ENCODE results near the gene RHPN2.
"Not testable (repeated sequence)": the region's sequence is repeated elsewhere in the genome, so short reads cannot be mapped to it uniquely, and the experiment has no call there.

Gene RHPN2

GRCh38 chr19:33048806-33049676 is 15.6 kb downstream of the RHPN2 start:
- no peaks in the 10 kb centered on the region for H3K4me1 Mint-ChIP-seq
- no peak overlapping the region for H3K4me3 Mint-ChIP-seq
- DNase-seq (ENCODE audit: low spot score in 2 of 2) = no peak
- no peaks in the 10 kb centered on the region for H3K9me3 Mint-ChIP-seq
- ATAC-seq = no peak
- no peak overlapping the region for H3K27ac Mint-ChIP-seq
- no peaks in the 10 kb centered on the region for H3K36me3 Mint-ChIP-seq

- ATAC-seq (no peak), DNase-seq (ENCODE audit: low spot score in 2 of 2) (no peak)
- no peak overlapping the region for H3K4me3 Mint-ChIP-seq
These were observed 17.3 kb downstream of the RHPN2 start for GRCh38 chr19:33047422-33047821.

GRCh38 chr19:33041828-33042160 is 22.9 kb downstream of the RHPN2 start:
- H3K36me3 Mint-ChIP-seq; H3K27ac Mint-ChIP-seq; DNase-seq (ENCODE audit: low spot score in 2 of 2); H3K9me3 Mint-ChIP-seq; ATAC-seq; H3K4me1 Mint-ChIP-seq; H3K4me3 Mint-ChIP-seq: not testable (repeated sequence)

More at GRCh38 chr19:33047422-33047821, 17.3 kb downstream of the RHPN2 start:
- no peak overlapping the region for H3K27ac Mint-ChIP-seq
- H3K4me1 Mint-ChIP-seq = no peaks in the 10 kb centered on the region
- no peaks in the 10 kb centered on the region for H3K9me3 Mint-ChIP-seq
- no peaks in the 10 kb centered on the region for H3K36me3 Mint-ChIP-seq

- DNase-seq (ENCODE audit: low spot score in 2 of 2) = no peak
- ATAC-seq = no peak
- Mint-ChIP-seq H3K4me3 (no peak overlapping the region), H3K9me3 (no peaks in the 10 kb centered on the region), H3K27ac (no peak overlapping the region), H3K36me3 (no peaks in the 10 kb centered on the region), H3K4me1 (peaks cover 8% of the 10 kb centered on the region)
These were observed 23.5 kb downstream of the RHPN2 start for GRCh38 chr19:33040994-33041827.

- DNase-seq (ENCODE audit: low spot score in 2 of 2) = no peak
- Mint-ChIP-seq H3K27ac (no peak overlapping the region), H3K9me3 (no peaks in the 10 kb centered on the region), H3K4me1 (peaks cover 8% of the 10 kb centered on the region), H3K4me3 (no peak overlapping the region), H3K36me3 (no peaks in the 10 kb centered on the region)
- ATAC-seq = no peak
These were observed 24.9 kb downstream of the RHPN2 start for GRCh38 chr19:33039815-33040214.

- peaks cover 8% of the 10 kb centered on the region for H3K4me1 Mint-ChIP-seq
- H3K27ac Mint-ChIP-seq = no peak overlapping the region
- H3K4me3 Mint-ChIP-seq = no peak overlapping the region
- DNase-seq (ENCODE audit: low spot score in 2 of 2) = no peak
- H3K9me3 Mint-ChIP-seq = no peaks in the 10 kb centered on the region
- H3K36me3 Mint-ChIP-seq = no peaks in the 10 kb centered on the region
- ATAC-seq = no peak
These were observed 25.5 kb downstream of the RHPN2 start for GRCh38 chr19:33039108-33039599.

- not testable (repeated sequence) for ATAC-seq
These were observed 27.3 kb downstream of the RHPN2 start for GRCh38 chr19:33037168-33038025.

GRCh38 chr19:33036370-33037167 is 28.1 kb downstream of the RHPN2 start:
- not testable (repeated sequence) for H3K27ac Mint-ChIP-seq

More at GRCh38 chr19:33037168-33038025, 27.3 kb downstream of the RHPN2 start:
- not testable (repeated sequence) for H3K36me3 Mint-ChIP-seq; H3K9me3 Mint-ChIP-seq; H3K4me1 Mint-ChIP-seq; DNase-seq (ENCODE audit: low spot score in 2 of 2)
- peak overlapping the region; percentile 89 for H3K27ac Mint-ChIP-seq
- H3K4me3 Mint-ChIP-seq = peak overlapping the region; percentile 53

GRCh38 chr19:33035461-33035860 is 29.2 kb downstream of the RHPN2 start:
- Mint-ChIP-seq H3K27ac (no peak overlapping the region), H3K36me3 (no peaks in the 10 kb centered on the region), H3K4me1 (peaks cover 8% of the 10 kb centered on the region), H3K4me3 (no peak overlapping the region), H3K9me3 (no peaks in the 10 kb centered on the region)
- ATAC-seq = no peak
- DNase-seq (ENCODE audit: low spot score in 2 of 2) = no peak

More at GRCh38 chr19:33036370-33037167, 28.1 kb downstream of the RHPN2 start:
- not testable (repeated sequence) for H3K4me1 Mint-ChIP-seq; DNase-seq (ENCODE audit: low spot score in 2 of 2); ATAC-seq; H3K36me3 Mint-ChIP-seq; H3K9me3 Mint-ChIP-seq; H3K4me3 Mint-ChIP-seq

GRCh38 chr19:33032218-33032781 is 32.4 kb downstream of the RHPN2 start:
- Mint-ChIP-seq H3K9me3 (peaks cover 4% of the 10 kb centered on the region), H3K4me3 (no peak overlapping the region), H3K27ac (no peak overlapping the region), H3K4me1 (peaks cover 3% of the 10 kb centered on the region), H3K36me3 (no peaks in the 10 kb centered on the region)
- DNase-seq (ENCODE audit: low spot score in 2 of 2) (no peak), ATAC-seq (no peak)

GRCh38 chr19:33029746-33030303 is 34.9 kb downstream of the RHPN2 start:
- Mint-ChIP-seq H3K36me3 (no peaks in the 10 kb centered on the region), H3K4me1 (no peaks in the 10 kb centered on the region), H3K27ac (no peak overlapping the region), H3K4me3 (no peak overlapping the region), H3K9me3 (peaks cover 4% of the 10 kb centered on the region)
- DNase-seq (ENCODE audit: low spot score in 2 of 2) = no peak
- no peak for ATAC-seq

GRCh38 chr19:33026602-33027001 is 38.1 kb downstream of the RHPN2 start:
- DNase-seq (ENCODE audit: low spot score in 2 of 2); H3K4me3 Mint-ChIP-seq; H3K9me3 Mint-ChIP-seq; H3K4me1 Mint-ChIP-seq; ATAC-seq; H3K36me3 Mint-ChIP-seq; H3K27ac Mint-ChIP-seq: not testable (repeated sequence)

GRCh38 chr19:33025468-33026238 is 39.0 kb downstream of the RHPN2 start:
- H3K4me1 Mint-ChIP-seq; H3K27ac Mint-ChIP-seq; ATAC-seq; H3K36me3 Mint-ChIP-seq; H3K4me3 Mint-ChIP-seq; H3K9me3 Mint-ChIP-seq; DNase-seq (ENCODE audit: low spot score in 2 of 2): not testable (repeated sequence)

All from stimulated activated effector memory CD8-positive, alpha-beta T cell treated with anti-CD3 and anti-CD28 coated beads, Interleukin-12 subunit alpha, Interleukin-12 subunit beta, amount 100 ng/mL, for 72 hours (primary cell).